ENCODE results near the gene NHLRC2.
"Not testable (repeated sequence)": the region's sequence is repeated elsewhere in the genome, so short reads cannot be mapped to it uniquely, and the experiment has no call there.

The NHLRC2 gene, protein sequence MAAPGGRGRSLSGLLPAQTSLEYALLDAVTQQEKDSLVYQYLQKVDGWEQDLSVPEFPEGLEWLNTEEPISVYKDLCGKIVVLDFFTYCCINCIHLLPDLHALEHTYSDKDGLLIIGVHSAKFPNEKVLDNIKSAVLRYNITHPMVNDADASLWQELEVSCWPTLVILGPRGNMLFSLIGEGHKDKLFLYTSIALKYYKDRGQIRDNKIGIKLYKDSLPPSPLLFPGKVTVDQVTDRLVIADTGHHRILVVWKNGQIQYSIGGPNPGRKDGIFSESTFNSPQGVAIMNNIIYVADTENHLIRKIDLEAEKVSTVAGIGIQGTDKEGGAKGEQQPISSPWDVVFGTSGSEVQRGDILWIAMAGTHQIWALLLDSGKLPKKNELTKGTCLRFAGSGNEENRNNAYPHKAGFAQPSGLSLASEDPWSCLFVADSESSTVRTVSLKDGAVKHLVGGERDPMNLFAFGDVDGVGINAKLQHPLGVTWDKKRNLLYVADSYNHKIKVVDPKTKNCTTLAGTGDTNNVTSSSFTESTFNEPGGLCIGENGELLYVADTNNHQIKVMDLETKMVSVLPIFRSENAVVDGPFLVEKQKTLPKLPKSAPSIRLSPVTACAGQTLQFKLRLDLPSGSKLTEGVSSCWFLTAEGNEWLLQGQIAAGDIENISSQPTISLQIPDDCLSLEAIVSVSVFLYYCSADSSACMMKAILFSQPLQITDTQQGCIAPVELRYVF

DNA sequence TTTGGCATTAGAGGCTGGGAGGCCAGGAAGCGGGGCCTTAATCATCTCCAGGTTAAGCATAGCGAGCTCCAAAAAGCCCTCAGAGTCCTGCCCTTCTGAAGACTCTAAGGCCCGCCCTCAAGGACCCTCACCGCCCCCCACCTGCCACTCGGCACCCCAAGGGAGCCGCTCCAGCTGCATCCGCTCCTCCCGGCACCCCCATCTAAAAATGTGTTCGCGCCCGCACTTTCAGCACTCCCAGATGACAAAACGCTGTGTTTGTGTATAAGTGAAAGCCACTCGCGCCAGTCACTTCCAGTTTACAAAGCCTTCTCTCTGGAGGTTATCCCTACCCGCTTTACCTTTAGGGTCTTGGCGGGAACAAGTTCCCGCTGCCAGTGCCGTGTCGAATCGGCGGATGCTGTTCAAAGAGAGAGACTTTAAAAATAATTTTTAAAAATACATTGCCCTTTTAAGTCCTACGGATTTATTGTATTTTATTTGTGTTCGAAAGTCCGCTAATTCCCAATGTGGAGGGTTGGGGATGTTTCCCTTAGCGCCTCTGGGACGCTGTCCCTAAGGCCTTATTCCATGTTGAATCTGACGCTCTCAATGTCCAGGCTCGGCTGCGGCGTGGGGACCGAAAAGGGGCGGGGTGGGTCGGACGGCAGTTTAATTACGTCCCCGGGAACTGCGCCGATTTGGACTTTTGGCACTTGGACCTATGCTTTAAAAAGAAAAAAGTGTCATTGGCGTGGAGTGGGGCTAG lies at the start of gene NHLRC2, which contains the start of gene DCLRE1A:
TSS of gene NHLRC2 (plus strand) at position 649 of the 748 bp plus-strand sequence. CDS start 212 bp downstream, outside the sequence.
TSS of gene DCLRE1A (minus strand) at position 70 of the 748 bp plus-strand sequence. CDS start 900 bp downstream, outside the sequence.
- peak; percentile 49 for DNase-seq

- DNase-seq, result no peak
These were observed 48.0 kb upstream of the NHLRC2 start for GRCh38 chr10:113806503-113806902.

GRCh38 chr10:113808168-113808567 lies 46.3 kb upstream of the NHLRC2 start:
- no peak for DNase-seq

DNA sequence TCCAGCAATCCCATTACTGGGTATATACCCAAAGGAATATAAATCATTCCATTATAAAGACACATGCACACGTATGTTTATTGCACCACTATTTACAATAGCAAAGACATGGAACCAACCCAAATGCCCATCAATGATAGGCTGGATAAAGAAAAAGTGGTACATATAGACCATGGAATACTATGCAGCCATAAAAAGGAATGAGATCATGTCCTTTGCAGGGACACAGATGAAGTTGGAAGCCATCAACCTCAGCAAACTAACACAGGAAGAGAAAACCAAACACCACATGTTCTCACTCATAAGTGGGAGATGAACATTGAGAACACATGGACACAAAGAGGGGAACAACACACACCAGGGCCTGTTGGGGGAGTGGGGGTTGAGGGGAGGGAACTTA lies 39.8 kb upstream of the NHLRC2 start:
- DNase-seq, result not testable (repeated sequence)

GRCh38 chr10:113819989-113820388 lies 34.5 kb upstream of the NHLRC2 start:
- DNase-seq, result no peak

DNA sequence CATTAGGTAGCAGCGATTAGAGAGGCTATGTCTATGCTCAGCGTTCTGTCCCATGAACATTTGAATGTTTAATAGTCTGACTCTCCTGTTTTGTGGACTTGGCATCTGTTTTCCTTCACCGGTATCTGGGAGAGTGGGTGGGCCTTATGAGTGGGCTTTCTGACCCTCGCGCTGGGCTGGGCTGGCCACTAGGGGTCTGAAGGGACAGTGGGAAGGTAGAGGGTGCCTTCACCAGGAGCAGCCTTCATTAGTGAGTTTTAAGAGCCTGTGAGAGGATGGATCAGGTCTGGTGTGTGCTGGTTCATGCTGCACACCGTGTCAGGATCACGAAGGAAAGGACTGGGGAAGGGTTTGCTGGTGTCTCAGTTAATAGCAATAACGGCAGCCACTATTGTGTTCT lies 34.0 kb upstream of the NHLRC2 start:
- no peak for DNase-seq

- not testable (repeated sequence) for DNase-seq
These were observed 33.2 kb upstream of the NHLRC2 start for GRCh38 chr10:113821306-113821705.

GRCh38 chr10:113822174-113822573 lies 32.3 kb upstream of the NHLRC2 start:
- no peak for DNase-seq

GRCh38 chr10:113823389-113823788 lies 31.1 kb upstream of the NHLRC2 start:
- no peak for DNase-seq

DNA sequence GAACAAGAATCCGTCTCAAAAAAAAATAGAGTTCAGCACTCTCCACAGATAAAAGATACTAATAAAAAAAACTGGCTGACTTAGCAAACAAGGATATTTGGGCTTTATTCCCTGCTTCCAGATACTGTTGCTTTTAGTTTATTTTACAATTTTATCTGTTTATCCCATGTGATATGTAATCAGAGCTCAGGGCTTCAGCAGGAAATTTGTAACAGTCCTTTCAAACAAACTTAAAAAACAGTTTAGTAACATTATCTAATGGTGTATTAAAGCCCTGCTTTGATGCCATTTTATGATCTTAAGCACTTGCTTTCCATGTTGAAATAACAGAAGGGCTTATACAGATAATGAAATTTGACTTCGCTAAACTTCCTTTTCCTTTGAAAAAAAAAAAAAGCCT lies 28.7 kb upstream of the NHLRC2 start:
- no peak for DNase-seq

GRCh38 chr10:113828567-113828966 lies 25.9 kb upstream of the NHLRC2 start:
- not testable (repeated sequence) for DNase-seq

GRCh38 chr10:113842171-113842570 lies 12.3 kb upstream of the NHLRC2 start:
- no peak for DNase-seq

GRCh38 chr10:113843972-113844485 lies 10.4 kb upstream of the NHLRC2 start:
- no peak for DNase-seq

- no peak for DNase-seq
These were observed 8.4 kb upstream of the NHLRC2 start for GRCh38 chr10:113846036-113846435.

GRCh38 chr10:113849140-113849803 lies 5.2 kb upstream of the NHLRC2 start:
- DNase-seq, result no peak

DNA sequence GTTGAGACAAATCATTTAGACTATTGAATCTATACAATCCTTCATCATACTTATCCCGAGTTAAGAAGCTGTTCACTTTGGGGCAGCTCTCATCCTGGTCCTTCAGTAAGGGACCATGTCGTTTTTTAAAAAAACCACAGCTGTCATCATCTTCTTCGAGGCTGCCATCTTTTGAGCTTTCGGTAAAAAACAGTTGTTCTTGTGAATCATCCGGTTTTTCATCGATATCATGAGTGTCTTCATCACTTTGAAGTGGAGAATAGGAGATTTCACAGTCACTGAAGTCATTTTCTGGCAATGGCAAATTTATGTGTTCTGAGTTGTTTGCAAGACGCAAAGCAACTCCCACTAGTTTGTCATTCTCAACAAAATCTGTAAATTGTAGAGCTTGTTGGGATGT lies 4.5 kb upstream of the NHLRC2 start:
- DNase-seq, result no peak

- no peak for DNase-seq
These were observed 866 bp upstream of the NHLRC2 start for GRCh38 chr10:113853578-113854012.

- DNase-seq, result peak; percentile 38
These were observed 514 bp downstream of the NHLRC2 start for GRCh38 chr10:113854761-113855588.

GRCh38 chr10:113856563-113856962 lies 2.1 kb downstream of the NHLRC2 start:
- no peak for DNase-seq

DNA sequence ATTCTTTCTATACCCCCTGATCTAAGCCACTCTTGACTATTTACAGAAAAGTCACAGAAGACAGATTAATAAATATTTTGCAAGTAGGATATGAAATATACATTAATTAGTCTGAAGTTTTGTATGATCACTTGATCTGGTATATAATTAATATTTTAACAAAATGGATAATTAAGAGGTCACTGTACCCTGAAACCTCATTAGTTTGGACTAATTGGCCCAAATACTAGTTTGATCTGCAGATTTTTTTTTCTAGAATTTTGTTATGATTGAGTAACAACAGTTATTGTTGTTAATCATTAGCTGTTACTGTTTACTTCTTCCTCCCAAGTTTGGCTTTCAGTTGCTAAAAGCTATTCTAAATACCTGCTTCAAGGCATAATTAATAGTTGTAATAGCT lies 2.7 kb downstream of the NHLRC2 start:
- no peak for DNase-seq

DNA sequence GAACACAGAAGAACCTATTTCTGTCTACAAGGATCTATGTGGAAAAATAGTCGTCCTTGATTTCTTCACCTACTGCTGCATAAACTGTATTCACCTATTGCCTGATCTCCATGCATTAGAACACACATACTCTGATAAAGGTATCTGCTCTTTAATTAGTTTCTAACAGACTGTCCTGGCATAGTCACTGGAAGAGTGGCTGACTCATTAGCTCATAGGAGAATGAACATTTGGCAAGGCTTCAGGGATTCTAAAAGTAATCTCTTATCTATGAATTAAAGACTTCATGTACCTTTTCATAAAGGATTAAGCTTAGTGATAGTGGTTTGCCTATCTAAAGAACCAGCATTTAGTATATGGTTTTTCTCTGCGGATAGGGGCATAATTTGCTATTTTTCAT lies 4.1 kb downstream of the NHLRC2 start:
- DNase-seq, result no peak
